CD14-positive monocyte (primary cell): ENCODE measurements around the gene YTHDF1. TPM values are rescaled to one million over a fixed set of nuclear protein-coding genes. Genes with fewer than 3 reads are reported as not detected.

Experiments used
- DNase-seq, 3 donors: peaks; one replicate each; pipeline ENCODE4 v3.0.0-alpha.2; 2011 to 2022
- H2AFZ ChIP-seq: 2 replicates; pipeline ENCODE4 v1.6.0; 2012; ENCODE audit warnings: mild to moderate bottlenecking, low read depth, low read length, inconsistent platforms; ENCODE audit not compliant: insufficient read depth, poor library complexity, severe bottlenecking
- H3K27ac ChIP-seq, 2 donors: 1 replicate in 1 of 2; 2 replicates in 1 of 2; pipeline ENCODE4 v1.5.1; 2012 to 2013; ENCODE audit warnings: low read length in 2 of 2, control low read depth in 1 of 2, inconsistent platforms in 1 of 2, low read depth in 1 of 2, mild to moderate bottlenecking in 1 of 2
- H3K27me3 ChIP-seq, 2 donors: one replicate each; pipeline versions ENCODE4 v1.6.0 to v1.6.1; 2011 to 2013; ENCODE audit warnings: low read length in 2 of 2; ENCODE audit not compliant: control insufficient read depth in 2 of 2, insufficient read depth in 2 of 2
- H3K36me3 ChIP-seq, 2 donors: replicated peaks in 1 of 2; 1 replicate in 1 of 2; 2 replicates in 1 of 2; pipeline versions ENCODE4 v1.5.1 to v1.6.1; 2012 to 2013; ENCODE audit warnings: low read length in 2 of 2, control low read depth in 1 of 2, inconsistent platforms in 1 of 2, mild to moderate bottlenecking in 1 of 2; ENCODE audit not compliant: insufficient read depth in 2 of 2, control insufficient read depth in 1 of 2
- H3K4me1 ChIP-seq, 2 donors: 1 replicate in 1 of 2; 2 replicates in 1 of 2; pipeline versions ENCODE4 v1.5.1 to v1.6.1; 2012 to 2013; ENCODE audit warnings: low read length in 2 of 2, control low read depth in 1 of 2, inconsistent platforms in 1 of 2, mild to moderate bottlenecking in 1 of 2, moderate library complexity in 1 of 2; ENCODE audit not compliant: insufficient read depth in 2 of 2, control insufficient read depth in 1 of 2
- H3K4me2 ChIP-seq: replicated peaks from 2 replicates; pipeline ENCODE3; 2012; ENCODE audit warnings: low read length, moderate library complexity, mild to moderate bottlenecking; ENCODE audit not compliant: poor library complexity, severe bottlenecking; ENCODE audit errors: extremely low read depth
- H3K4me3 ChIP-seq, 3 experiments: fragments of 200-600 bp in 1 of 3; sonication (generic) in 1 of 3; replicated peaks in 1 of 3; 1 replicate in 2 of 3; 2 replicates in 1 of 3; pipeline ENCODE4 v1.5.1; 2011 to 2013; ENCODE audit warnings: low read length in 3 of 3, mild to moderate bottlenecking in 3 of 3, control low read depth in 2 of 3, low read depth in 2 of 3, inconsistent platforms in 1 of 3, moderate library complexity in 1 of 3
- H3K79me2 ChIP-seq: 2 replicates; pipeline ENCODE4 v1.6.0; 2012; ENCODE audit warnings: mild to moderate bottlenecking, control low read depth, inconsistent platforms, low read length, moderate library complexity; ENCODE audit not compliant: insufficient read depth
- H3K9ac ChIP-seq: 2 replicates; pipeline ENCODE4 v1.6.0; 2017; ENCODE audit warnings: low read length, mild to moderate bottlenecking; ENCODE audit not compliant: insufficient read depth, poor library complexity, severe bottlenecking
- H3K9me3 ChIP-seq, 2 donors: replicated peaks in 1 of 2; 1 replicate in 1 of 2; 2 replicates in 1 of 2; pipeline versions ENCODE4 v1.5.1 to v1.6.1; 2012 to 2013; ENCODE audit warnings: low read length in 2 of 2, control low read depth in 1 of 2; ENCODE audit not compliant: control insufficient read depth in 1 of 2, insufficient read depth in 1 of 2
- H4K20me1 ChIP-seq: 2 replicates; pipeline ENCODE4 v1.6.0; 2012; ENCODE audit warnings: mild to moderate bottlenecking, low read length, control low read depth, moderate library complexity; ENCODE audit not compliant: insufficient read depth
- H3K27ac Mint-ChIP-seq, 7 donors: one replicate each; pipeline ENCODE4 v1.8.0; 2020; ENCODE audit warnings: mild to moderate bottlenecking in 7 of 7, mixed read lengths in 7 of 7, moderate library complexity in 6 of 7, inconsistent platforms in 2 of 7
- H3K27me3 Mint-ChIP-seq, 3 donors: one replicate each; pipeline ENCODE4 v1.8.0; 2021 to 2022; ENCODE audit warnings: low read depth in 3 of 3, mild to moderate bottlenecking in 3 of 3, mixed read lengths in 3 of 3, moderate library complexity in 3 of 3, inconsistent platforms in 1 of 3
- H3K36me3 Mint-ChIP-seq, 2 donors: one replicate each; pipeline ENCODE4 v1.8.0; 2020; ENCODE audit warnings: mixed read lengths in 2 of 2, inconsistent platforms in 1 of 2, mild to moderate bottlenecking in 1 of 2
- H3K4me1 Mint-ChIP-seq: one replicate; pipeline ENCODE4 v1.8.0; 2020; ENCODE audit warnings: mild to moderate bottlenecking, mixed read lengths
- H3K4me3 Mint-ChIP-seq, 2 donors: one replicate each; pipeline ENCODE4 v1.8.0; 2020; ENCODE audit warnings: mild to moderate bottlenecking in 2 of 2, mixed read lengths in 2 of 2, moderate library complexity in 1 of 2
- H3K9me3 Mint-ChIP-seq, 7 donors: one replicate each; pipeline ENCODE4 v1.8.0; 2020 to 2022; ENCODE audit warnings: mixed read lengths in 7 of 7, mild to moderate bottlenecking in 6 of 7, moderate library complexity in 6 of 7, inconsistent platforms in 2 of 7
- WGBS: methylation state at CpG from one replicate; pipeline ENCODE4 v1.1.5; 2013; ENCODE audit warnings: missing lambda C conversion rate; ENCODE audit not compliant: insufficient coverage; 5-methylcytosine and 5-hydroxymethylcytosine counted together
- intact Hi-C, 2 donors: fragments of 100-400 bp; cut with micrococcal nuclease; formaldehyde crosslinking; loops; one replicate each; pipeline versions ENCODE4 v1.15.0 to v1.15.1; 2023
- polyA plus RNA-seq, 3 donors: library from polyadenylated mRNA; depleted of rRNA in 1 of 3; unstranded in 2 of 3; stranded (reverse) in 1 of 3; fragments of 300-500 nt in 2 of 3; fragments of >200 nt in 1 of 3; fragmentation: Illumina TruSeq in 2 of 3; gene quantifications; 1 replicate in 2 of 3; 2 replicates in 1 of 3; pipeline ENCODE4 v1.2.3, GENCODE V29; 2012 to 2021
- TF ChIP-seq, protein P1 (sequence below): fragments of 200-600 bp; IDR thresholded peaks from one replicate; pipeline ENCODE4 v1.8.0; 2022; ENCODE audit warnings: antibody characterized with exemption, mild to moderate bottlenecking

The YTHDF1 gene
- polyA plus RNA-seq, 3 donors: 18.0 to 33.4 (median 25.9) TPM

DNA sequence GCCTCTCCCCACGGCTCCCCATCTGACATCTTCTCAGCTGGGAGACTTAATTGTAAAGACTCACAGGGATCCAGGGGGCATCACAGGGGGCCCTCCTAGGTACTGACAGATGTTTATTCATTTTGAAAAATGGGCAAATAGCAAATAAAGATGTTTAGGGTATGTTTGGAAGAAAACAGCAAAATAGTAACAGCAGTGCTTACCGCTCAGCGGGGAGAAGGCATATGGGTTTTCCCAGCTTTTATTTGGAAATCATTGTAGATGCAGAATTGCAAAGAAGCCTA is 17.1 kb upstream of the YTHDF1 start:
- Mint-ChIP-seq H3K4me1 (peaks cover 5% of the 10 kb centered on the region), H3K36me3 (no peaks in the 10 kb centered on the region), H3K27ac (no peak overlapping the region), H3K27me3 (peaks cover 45 to 56% (median 47%) of the 10 kb centered on the region in 3 donors), H3K4me3 (peak overlapping the region in 1 of 2 donors; percentile 26), H3K9me3 (peaks cover 0 to 2% (median 0%) of the 10 kb centered on the region in 7 donors)
- Histone ChIP-seq H3K27ac (no peak overlapping the region), H3K79me2 (no peaks in the 10 kb centered on the region), H3K9me3 (no peaks in the 10 kb centered on the region), H3K4me2 (no peak overlapping the region), H3K36me3 (no peaks in the 10 kb centered on the region), H3K9ac (no peak overlapping the region), H3K27me3 (peaks cover 2 to 41% of the 10 kb centered on the region in 2 donors), H2AFZ (no peak overlapping the region), H3K4me3 (no peak overlapping the region), H3K4me1 (no peaks in the 10 kb centered on the region), H4K20me1 (no peaks in the 10 kb centered on the region)
- DNase-seq: no peak
- intact Hi-C loops: no loop called here
- WGBS: 93% methylated on average over 2 of the region's 3 CpGs
- TF ChIP-seq, protein P1, sequence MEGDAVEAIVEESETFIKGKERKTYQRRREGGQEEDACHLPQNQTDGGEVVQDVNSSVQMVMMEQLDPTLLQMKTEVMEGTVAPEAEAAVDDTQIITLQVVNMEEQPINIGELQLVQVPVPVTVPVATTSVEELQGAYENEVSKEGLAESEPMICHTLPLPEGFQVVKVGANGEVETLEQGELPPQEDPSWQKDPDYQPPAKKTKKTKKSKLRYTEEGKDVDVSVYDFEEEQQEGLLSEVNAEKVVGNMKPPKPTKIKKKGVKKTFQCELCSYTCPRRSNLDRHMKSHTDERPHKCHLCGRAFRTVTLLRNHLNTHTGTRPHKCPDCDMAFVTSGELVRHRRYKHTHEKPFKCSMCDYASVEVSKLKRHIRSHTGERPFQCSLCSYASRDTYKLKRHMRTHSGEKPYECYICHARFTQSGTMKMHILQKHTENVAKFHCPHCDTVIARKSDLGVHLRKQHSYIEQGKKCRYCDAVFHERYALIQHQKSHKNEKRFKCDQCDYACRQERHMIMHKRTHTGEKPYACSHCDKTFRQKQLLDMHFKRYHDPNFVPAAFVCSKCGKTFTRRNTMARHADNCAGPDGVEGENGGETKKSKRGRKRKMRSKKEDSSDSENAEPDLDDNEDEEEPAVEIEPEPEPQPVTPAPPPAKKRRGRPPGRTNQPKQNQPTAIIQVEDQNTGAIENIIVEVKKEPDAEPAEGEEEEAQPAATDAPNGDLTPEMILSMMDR: no peak

DNA sequence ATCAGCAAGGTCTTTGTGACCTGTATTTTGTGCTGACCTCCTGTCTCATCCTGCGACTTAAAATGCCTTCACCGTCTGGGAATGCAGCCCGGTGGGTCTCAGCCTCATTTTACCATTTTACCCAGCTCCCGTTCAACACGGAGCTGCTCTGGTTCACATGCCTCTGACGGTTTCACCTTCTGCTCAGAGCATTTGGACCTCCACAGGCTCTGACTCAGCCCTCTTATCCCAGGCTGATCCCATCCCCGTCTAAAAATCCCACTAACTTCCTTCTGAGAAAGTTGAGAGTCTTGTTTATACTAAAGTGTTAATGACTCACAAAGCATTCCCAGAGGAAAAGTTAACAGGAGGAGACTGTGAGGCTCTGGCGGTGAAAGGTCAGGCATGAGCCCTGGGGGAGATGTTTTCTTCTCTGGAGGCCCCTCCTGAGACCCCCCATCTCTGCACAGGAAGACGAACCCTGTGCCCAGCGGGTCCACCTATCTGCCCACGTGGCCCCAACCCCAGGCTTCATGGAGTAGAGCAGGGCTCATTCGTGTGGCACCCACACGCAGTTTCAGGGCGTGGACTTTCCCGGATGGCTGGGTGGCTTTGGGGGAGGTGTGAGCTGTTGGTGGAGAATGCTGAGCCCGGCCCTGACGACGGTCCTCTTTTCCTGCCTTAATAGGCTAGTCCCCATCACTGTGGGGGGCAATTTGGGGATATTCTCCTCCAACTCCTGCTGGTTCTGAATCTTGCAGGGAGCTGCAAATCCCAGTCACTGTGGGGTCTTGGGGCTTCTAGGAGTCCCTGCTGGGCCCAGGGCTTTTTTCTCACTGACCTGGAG is 16.5 kb upstream of the YTHDF1 start:
- intact Hi-C loops: no loop called here
- H3K27me3 ChIP-seq: peaks cover 2 to 41% of the 10 kb centered on the region in 2 donors
- DNase-seq: no peak
- no peaks in the 10 kb centered on the region for H3K79me2 ChIP-seq
- H3K9me3 ChIP-seq: no peaks in the 10 kb centered on the region
- TF ChIP-seq, protein P1: no peak
- H3K36me3 ChIP-seq: no peaks in the 10 kb centered on the region
- no peak overlapping the region for H3K27ac ChIP-seq
- Mint-ChIP-seq H3K36me3 (no peaks in the 10 kb centered on the region), H3K27ac (no peak overlapping the region), H3K9me3 (peaks cover 0 to 2% (median 0%) of the 10 kb centered on the region in 7 donors), H3K4me3 (peak overlapping the region in 1 of 2 donors; percentile 26), H3K4me1 (peaks cover 5% of the 10 kb centered on the region), H3K27me3 (peaks cover 47 to 61% (median 47%) of the 10 kb centered on the region in 3 donors)
- H4K20me1 ChIP-seq: no peaks in the 10 kb centered on the region
- no peak overlapping the region for H3K4me3 ChIP-seq
- no peaks in the 10 kb centered on the region for H3K4me1 ChIP-seq
- 70% methylated on average over 14 of the region's 18 CpGs for WGBS
- no peak overlapping the region for H3K4me2 ChIP-seq
- no peak overlapping the region for H3K9ac ChIP-seq
- no peak overlapping the region for H2AFZ ChIP-seq
